Inflammatory macrophage treated with lipopolysaccharide for 1 hour (primary cell): Measurements from ENCODE around the gene GMDS.

Experiments
- DNase-seq, 2 donors: peaks; one replicate each; pipeline ENCODE4 v3.0.0-alpha.2; 2020 to 2022

Gene GMDS

DNA sequence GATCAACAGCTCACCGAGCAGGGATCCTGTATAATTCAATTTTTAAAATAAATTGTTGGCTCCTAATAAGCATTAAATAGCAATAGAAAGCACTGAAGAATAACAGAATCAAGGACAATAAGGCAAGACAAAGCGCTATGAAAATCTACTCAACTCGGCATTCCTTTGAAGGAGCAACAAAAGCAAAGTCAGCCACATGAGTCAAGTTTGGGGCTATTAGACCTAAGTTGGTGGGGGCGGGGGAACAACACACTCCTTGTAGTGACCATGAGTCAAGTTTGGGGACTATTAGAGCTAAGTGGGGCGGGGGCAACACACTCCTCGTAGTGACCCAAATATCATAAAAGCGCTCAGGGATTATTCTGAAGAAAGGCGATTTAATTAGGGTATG, 515.7 kb downstream of the GMDS start:
- no peak for DNase-seq

DNA sequence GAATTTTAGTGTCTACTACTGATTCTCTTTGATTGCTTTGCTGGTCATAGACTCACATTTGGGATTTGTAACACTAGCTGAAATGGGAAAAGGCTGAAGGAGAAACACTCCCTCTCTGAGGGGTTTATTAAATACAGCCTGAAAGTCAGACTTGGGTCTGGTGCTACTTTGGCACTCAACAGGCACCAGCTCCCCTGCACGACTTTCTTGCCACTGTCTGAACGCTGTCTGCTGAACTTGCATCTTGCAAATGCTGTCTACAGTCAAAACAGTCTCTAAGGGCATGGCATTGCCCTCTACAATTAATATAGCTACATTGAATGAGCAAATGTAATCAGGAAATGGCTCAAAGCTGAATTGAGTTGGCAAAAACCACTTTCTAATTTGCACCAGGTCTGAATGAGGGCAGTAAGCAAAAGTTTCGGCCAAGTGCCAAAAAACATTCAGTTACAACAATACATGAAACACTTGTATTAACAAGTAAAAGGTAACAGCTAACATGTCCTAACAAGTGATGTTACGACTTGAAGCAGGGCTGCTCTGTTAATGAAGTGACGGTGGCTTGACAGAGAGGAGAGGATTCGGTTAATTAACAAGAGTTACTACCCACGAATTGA, 516.2 kb downstream of the GMDS start:
- DNase-seq: no peak

DNA sequence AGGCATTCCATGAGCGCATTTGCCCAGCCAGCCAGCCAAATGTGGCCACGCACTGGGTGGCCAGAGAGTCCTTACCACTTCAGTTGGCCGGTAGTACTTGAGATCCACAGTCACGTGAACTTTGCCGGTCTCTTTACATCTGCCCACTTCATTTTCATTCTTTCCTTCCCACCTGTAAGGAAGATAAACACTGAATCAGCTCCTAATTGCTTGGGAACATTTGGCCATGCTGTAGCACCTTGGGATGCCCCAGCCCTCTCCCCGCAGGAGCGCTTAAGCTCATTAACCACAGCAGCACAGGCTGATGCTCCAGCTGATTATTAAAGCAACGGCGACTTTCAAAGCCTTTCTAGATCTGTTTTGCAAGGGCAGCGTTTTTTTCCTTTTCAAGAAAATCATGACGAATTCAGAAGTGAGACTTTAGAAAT, 519.0 kb downstream of the GMDS start:
- no peak for DNase-seq

DNA sequence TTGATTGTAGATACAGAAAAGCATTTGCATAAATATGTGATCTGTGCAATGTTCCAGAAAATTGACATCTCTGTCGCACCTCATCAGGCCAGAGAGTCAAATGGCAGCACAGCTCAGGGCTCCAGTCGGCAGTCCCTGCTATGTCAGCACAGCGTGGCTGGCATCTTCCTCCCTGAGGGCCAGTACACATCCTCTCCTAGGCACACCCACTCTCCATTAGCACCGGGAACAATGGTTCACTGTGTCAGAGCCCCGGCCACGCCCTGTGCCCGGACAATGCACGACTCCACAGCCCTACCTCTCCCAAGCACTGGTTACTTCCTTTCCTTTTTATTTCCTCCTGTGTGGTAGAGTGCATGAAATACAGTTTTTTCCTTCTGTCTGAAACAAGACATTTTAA, 520.8 kb downstream of the GMDS start:
- peak; percentile 23 to 45 for DNase-seq

DNA sequence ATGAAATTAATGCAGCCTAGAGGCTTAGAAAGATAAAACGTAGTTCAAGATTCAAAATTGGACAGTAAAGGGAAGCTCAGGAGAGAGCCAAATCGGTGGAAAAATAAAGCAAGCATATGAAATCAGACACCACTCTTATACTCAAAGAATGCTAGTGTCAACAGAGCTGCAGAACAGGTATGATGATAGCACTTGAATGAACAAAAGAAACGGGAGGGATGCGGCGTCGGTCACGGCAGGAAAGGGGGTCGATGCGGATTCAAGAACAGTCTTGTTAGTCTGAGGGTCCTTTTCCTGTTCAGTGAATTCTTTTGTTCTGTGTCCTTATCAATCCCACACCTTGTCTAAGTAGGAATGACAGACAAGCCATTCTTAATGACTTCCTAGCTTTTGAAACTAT, 521.3 kb downstream of the GMDS start:
- no peak for DNase-seq

DNA sequence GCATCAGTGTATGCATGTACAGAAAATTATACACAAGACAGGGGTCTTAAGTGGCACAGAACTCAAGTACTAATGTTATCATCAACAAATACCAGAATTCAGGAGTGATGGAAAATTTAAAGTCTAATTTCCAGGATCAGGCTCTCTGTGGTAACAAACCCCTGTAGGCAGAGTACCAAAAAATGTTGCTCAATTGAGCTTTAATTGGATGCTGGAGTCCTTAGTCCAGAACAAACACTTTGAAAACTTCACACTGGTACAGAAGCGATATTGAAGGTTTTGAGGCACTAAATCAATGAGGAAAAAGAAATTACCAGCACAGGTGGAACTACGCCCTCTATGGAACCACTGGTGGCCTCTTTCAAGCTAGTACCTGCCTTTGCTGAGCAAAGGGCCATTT, 522.6 kb downstream of the GMDS start:
- DNase-seq: no peak

DNA sequence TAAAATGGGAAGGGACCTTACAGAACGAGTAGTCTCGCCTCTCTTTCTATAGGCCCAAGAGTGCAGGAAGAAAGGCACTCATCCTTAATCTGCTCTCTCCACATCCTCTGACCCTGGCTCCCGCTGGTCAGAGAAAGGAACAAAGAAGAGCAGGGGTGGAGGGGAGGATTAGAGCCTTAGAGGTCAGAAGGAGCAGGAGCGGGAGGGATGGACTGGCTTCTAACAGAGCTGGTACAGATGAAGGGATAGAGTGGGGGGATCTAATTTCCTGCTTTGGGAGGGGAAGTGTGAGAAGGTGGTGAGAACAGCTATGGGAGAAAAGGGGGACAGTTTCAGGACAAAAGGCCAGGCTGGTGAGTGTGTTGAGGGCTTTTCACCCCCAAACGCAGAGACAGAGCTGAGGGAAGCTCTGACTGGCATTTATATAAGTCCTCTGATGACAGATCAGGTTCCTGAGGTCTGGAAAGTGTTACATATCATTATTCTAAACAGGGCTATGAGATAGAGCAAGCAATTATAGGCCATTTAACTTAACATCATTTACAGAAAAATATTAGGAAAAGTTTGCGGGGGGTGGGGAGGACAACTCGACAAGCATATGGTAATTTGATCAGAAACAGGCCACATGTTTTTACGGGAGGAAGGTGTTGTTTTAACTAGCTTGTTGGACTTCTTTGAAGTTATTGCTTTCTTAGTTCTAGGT, 524.6 kb downstream of the GMDS start:
- no peak for DNase-seq

DNA sequence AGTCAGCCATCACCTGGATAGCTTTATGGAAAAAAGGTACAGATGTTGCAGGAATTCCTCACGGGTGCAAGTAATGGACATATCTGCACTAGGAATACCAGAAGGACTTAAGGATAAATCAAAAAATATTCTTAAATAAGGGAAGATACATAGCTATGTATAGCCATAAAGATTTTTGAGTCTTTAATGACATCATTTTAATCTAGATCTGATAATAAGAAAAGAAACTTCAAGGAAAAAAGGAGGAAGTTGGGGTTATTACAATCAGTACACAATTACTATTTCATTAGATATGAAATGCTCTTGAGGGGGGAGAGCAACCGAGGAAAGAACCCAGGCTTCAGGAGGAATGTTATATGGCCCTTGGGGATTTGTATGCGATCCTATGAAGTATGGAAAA, 525.5 kb downstream of the GMDS start:
- no peak for DNase-seq

DNA sequence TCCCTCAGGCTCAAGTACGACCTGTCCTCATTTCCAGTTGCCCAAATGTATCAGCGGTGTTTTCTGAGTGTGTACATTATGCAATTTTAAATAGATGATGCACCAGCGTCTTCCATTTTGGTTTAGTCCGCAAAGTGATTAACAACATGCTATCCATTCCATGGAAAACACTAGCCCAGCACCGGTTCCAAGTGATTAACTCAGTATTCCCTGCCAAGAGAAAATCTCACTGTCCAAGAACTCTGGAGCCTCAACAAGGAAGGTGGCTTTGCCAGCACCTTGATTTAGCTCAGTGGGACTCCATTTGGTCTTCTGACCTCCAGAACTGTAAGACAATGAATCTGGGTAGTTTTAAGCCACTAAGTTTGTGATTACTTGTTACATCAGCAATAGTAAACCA, 528.5 kb downstream of the GMDS start:
- DNase-seq: no peak

DNA sequence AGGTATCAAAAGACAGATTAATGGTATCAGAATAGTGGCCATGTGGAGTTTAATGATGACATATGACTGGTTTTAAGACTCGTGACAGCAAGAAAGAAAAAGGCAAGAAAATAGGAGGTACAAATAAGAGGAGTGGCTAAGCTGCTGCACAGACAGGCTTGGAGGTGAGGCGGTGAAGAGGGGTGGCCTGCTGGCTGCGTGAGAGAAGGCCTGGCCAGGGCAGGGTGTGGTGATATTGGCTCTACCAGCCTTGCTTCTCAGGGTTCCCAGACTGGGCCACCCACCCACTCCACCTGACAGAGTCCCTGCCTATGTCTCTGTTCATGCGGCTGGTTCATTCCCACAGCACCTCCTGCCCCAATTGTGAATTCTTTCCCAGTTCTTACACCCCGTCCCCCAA, 529.0 kb downstream of the GMDS start:
- no peak for DNase-seq

DNA sequence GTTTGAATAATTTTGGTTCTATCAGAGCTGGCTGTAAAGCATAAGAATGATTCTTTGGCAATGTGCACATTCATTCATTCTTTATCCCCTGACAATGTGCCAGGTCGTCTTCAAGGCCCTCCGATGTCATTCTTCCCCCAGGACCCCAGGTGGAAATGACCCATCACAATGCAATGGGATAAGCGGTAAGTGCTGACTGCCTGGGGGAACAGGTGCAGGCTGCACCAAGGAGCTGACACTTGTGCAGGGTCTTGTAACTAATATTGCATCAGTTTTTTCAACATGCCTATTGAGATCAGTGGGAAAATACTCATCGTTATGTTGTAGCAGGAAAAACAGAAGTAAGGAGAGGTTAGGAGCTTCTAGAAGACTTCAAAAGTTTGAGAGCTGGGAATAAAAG, 530.1 kb downstream of the GMDS start:
- DNase-seq: no peak

DNA sequence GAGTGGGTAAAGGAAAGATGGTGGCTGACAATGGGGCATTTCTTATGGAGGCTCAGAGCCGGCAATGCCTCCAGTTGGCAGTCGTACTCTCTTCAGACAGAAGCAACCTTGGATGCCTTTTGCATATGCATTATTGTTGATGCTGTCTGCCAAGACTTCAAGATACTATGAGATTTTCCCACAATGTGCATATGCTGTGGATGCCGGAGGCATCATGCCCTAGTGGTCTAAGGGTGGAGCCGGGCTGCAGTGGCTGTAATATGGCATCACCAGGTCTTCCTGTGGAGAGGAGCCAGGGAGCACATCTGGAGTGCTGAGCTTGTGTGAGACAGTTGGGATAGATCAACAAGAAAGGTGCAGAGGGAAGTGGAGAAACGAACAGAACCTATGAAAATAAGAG, 530.8 kb downstream of the GMDS start:
- DNase-seq: no peak

DNA sequence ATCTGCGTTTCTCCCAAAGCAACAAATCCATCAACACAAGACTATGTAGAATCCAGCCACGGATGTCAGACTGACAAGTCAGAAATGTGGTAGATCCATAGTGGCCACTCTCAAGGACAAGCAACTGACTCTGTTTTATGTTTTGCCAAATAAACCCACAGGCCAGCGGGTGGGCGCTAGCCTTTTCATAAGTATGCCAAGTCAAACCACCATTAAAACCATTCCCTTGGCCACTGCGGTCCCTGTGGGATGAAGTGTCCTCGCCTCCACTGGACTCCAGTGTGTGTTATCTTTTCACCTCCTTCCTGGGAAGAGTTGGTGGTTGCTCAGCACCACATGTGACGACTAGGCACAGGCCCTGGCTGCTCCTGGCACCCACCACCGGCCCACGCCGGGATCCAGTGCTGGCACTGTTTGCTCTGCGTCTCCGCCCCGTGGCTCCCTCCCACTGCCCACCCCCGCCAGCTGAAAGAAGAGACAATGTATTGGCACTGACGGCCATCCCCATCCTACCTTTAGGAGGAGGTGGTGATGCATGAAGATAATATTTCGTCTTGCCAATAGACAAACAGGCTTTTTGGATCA, 532.3 kb downstream of the GMDS start:
- no peak for DNase-seq

DNA sequence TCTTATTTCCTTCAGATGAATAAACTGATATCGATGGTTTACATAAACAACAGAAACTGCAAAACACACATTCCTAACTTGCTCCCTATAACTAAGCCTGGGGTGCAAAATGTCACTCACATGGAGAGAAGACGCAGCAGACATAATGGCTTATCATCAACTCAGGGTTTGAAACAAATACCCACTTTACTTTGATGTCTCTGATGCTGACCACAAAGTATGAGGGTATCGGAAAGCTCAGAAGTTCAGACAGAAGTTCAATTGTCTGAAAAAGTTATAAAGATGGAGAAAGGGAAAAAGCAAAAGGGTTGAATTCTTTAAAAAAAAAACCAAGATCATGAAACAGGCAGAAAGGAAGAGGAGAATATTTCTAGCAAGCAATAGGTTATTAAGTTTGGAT, 533.0 kb downstream of the GMDS start:
- DNase-seq: no peak

DNA sequence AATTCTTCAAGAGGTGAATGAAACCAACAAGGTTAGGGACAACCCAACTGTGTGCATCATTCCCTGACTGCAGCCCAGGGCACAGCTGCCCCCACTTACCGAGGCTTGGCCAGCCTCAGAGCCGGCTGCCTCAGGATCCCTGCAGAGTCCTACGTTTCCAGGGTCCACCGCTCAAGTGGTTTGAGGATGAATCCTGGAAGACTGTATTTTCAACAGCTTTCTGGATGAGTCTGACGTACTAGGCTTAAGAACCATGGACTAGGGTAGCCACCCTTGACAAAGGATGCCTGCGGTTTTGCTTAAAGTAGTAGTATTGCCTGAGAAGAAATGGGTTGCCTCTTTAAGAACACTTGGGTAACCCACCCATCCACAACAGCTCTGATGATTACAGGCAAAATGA, 534.3 kb downstream of the GMDS start:
- DNase-seq: no peak

DNA sequence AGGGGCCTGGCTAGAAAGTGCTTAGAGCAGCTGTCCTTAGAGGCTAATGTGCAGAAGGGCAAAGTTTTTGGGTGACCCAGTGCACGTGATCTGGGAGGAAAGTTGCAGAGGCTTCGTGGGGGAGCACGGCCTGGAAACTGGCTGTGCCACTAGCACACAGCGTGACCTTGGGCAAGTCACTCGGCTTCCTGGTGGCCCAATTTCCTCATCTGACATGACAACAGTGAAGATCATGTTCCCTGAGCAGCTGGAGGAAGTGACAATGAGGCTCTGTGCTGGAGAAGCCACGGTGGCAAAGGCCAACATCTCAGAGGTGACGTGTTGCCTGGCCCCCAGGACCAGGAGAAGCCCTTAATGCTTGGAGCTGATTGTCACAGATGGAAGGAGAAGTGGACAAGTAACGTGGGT, 536.2 kb downstream of the GMDS start:
- DNase-seq: peak; percentile 70 to 83

DNA sequence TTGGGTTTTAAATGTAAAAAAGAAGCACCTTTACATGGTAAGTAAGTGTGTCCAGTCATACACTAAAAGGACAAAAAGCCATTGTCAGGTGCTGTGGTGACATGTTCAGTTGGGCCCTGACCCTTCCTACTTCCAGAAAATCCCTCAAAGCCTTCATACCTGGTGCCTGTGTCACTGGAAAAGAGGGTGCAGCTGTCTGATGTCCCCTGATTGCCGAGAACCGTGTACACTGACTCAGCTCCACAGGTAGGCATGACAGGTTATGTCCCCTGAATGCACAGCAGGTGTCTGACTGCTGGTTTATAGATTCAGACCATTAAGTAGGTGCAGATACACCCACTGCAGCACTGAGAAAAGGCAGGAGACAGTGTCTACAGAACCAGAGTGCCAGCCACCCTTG, 536.6 kb downstream of the GMDS start:
- no peak for DNase-seq

DNA sequence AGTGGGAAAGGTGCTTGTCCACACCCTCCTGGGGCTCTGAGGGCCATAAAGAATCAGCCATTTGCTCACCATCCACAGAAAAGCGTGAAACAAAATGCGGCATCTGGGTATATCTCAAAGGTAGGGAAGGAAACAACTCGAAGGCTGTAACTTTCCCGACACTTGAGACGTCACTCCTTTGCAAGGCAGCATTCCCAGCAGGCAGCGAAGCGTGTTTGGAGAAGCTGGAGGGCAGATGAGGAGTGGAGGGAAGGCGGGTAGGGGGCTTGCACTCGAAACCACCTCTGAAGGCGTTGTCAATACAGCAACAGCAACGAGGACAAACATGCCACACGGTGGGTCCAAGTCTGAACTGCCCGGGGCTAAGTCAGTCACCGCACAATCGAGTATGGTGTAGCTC, 537.3 kb downstream of the GMDS start:
- DNase-seq: no peak

DNA sequence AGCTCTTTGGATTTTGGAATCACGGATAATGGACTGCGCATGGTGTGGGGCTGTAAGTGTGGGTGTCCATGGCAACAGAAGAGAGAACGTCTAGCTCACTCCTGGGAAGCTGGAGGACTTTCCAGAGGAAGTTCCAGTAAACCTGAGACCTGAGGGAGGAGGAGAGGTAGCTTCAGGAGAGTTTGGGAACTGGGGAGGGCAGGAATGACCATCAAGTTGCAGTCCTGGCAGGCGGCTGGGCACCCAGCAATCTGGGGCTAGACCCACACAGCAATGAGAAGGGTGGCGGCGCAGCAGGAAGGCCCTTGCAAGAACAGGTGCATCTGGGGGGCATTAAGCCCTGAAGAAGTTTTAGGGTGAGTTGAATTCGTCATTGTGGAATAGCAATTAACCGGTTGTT, 539.8 kb downstream of the GMDS start:
- DNase-seq: no peak

DNA sequence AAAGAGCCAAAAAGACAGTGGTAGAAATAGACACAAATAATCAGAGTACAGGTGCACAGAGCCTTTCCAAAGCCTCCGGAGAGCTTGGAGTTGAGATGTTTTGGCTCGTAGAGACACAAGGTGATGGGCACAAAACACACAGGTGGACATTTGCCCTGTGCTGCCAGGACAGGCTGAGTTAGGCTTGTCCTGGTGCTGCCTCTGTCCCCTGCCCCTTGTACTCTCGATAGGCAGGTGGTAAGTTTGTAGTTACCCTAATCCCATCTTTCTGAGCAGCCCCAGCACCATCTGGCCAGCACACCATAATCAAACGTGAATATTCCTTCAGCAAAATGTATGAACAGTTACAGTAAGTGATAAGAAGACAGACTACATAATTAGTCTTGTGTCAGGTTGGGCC, 540.2 kb downstream of the GMDS start:
- no peak for DNase-seq

DNA sequence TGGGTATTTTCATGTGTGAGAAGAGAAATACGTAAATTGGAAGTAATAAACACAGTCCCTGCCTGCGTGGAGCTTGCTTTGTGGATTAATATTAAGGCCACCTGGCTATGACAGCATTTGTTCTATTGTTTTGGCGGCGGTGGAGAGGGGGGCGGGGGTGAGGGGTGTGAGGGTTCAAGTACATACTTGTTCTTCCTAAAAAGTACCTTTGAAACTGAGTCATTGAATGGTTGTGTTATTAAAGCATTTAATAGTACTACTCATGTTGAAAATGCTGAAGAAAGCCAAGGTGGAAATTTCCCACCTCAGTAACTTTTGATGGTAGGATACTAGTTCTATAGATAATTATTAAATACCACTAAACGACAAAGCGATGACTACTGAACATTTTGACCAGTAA, 540.7 kb downstream of the GMDS start:
- DNase-seq: no peak

DNA sequence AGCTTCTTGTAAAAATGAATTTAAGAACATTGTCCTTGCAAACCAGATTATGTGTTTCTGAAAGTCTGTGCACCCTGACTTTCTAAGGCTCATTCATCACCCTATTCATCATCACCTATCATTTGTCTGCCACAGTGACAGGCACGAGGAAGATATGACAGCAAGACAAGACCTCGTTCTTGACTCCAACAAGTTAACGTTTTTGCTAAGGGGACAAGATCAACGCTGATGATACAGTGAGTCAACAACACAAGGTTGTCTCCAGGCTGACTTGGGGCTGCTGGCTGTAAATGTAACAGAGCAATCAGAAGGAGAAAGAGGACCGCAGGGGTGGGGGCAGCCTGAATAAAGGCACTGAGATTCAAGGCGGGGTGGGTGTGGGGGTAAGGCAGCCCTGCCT, 541.5 kb downstream of the GMDS start:
- DNase-seq: no peak

DNA sequence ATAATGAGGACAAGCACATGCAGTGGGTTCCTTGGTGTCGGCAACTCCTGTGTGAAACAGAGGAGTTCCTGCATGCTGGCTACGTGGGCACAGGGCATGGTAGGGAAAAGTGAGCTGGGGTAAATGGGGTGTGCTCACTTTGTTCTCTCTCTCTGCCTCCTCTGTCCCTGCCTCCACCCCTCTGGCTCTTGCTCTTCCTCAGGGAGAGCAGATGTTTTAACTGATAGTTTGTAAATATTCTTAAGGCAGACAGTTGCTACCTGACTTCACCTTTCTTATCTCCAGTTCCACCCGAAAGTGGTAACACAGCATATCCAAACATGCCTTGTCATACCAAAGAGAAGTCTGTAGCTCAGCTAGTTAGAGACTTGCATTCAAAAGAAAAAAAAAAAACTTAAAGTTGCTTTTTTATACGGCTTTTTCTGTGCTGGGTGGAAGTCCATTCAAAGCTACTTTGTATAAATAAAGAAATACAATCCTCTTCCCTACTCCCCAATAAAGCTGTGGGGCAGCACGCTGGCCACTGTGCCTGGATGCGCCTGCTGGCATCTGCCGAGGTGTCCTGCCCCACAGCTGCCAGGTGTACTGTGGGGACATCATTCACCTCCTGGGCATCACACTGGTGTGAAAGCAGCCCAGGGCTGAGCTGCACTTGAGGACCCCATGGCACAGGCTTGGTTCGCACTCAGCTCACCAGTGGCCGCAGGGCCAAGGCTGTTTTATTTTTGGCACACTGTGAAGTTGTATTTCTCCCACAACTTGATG, 542.1 kb downstream of the GMDS start:
- DNase-seq: no peak

DNA sequence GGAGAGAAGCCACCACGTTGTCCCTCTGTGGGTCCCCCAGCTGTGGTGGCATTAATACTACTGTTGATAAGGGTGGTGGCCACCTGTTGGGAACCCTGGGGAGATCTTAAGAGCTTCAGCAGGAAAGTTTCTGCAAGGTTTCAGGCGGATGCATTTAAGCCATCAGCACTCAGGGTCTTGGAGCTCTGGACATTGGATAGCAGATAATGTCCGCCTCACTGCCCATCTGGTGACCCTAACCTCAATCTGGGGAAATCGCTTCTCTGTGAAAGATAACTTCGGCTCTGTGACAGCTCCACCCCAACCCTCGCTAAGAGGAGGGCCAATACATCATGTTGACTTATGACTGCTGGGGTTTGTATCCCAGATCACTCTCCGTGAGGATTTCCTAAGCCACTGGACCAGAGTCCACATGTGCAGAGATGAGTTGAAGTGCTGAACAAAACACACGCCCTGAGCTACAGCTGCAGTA, 542.8 kb downstream of the GMDS start:
- no peak for DNase-seq
